PC-3 (cell line): ENCODE data around the gene DPH3.

Experiments
- CTCF ChIP-seq: fragments of 300-600 bp; sonication (generic); conservative IDR thresholded peaks from 2 replicates; pipeline ENCODE4 v1.5.1; 2017; ENCODE audit warnings: antibody characterized with exemption, low read depth, mild to moderate bottlenecking, low read length
- EZH2 ChIP-seq: fragments of 300-600 bp; sonication (generic); IDR thresholded peaks from one replicate; pipeline ENCODE4 v1.6.1; 2017; ENCODE audit warnings: antibody characterized with exemption, mild to moderate bottlenecking, low read length; ENCODE audit not compliant: unreplicated experiment

- TF ChIP-seq EZH2 (no peak), CTCF (no peak)
Measured at GRCh38 chr3:16260046-16260445, 4.7 kb downstream of the DPH3 start.
